Spleen (tissue), 7 donors: Measurements from ENCODE around the gene C9.

Experiments used
- POLR2A ChIP-seq, 3 donors: fragments of 450-650 bp; IDR thresholded peaks; one replicate each; pipeline ENCODE4 v1.5.1; 2017; ENCODE audit warnings: antibody characterized with exemption in 3 of 3, mild to moderate bottlenecking in 1 of 3
- POLR2AphosphoS5 ChIP-seq, 3 donors: sonication (generic); formaldehyde crosslinking; IDR thresholded peaks; one replicate each; pipeline ENCODE4 v1.5.1; 2017; ENCODE audit warnings: antibody characterized with exemption in 3 of 3
- TF ChIP-seq, protein P1 (sequence below), 11 experiments: fragments of 200-600 bp in 7 of 11; fragments of 450-650 bp in 4 of 11; sonication (generic) in 4 of 11; IDR thresholded peaks in 8 of 11; conservative IDR thresholded peaks in 3 of 11; 1 replicate in 7 of 11; 2 replicates in 4 of 11; pipeline versions ENCODE4 v1.4.0 to v1.8.0; 2016 to 2021; ENCODE audit warnings: antibody characterized with exemption in 11 of 11, inconsistent platforms in 4 of 11, mild to moderate bottlenecking in 1 of 11
- donor health status: DM: no; HTN: no; CAD: no; lungs with moderate emphysema.
- donor health status: DM: no; HTN: no; CAD: no.
- donor health status: DM: no; HTN: no; CAD: no.

- TF ChIP-seq, protein P1, sequence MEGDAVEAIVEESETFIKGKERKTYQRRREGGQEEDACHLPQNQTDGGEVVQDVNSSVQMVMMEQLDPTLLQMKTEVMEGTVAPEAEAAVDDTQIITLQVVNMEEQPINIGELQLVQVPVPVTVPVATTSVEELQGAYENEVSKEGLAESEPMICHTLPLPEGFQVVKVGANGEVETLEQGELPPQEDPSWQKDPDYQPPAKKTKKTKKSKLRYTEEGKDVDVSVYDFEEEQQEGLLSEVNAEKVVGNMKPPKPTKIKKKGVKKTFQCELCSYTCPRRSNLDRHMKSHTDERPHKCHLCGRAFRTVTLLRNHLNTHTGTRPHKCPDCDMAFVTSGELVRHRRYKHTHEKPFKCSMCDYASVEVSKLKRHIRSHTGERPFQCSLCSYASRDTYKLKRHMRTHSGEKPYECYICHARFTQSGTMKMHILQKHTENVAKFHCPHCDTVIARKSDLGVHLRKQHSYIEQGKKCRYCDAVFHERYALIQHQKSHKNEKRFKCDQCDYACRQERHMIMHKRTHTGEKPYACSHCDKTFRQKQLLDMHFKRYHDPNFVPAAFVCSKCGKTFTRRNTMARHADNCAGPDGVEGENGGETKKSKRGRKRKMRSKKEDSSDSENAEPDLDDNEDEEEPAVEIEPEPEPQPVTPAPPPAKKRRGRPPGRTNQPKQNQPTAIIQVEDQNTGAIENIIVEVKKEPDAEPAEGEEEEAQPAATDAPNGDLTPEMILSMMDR (IDR thresholded peaks at IDR 0.05 in 8 of 11, conservative IDR thresholded peaks at IDR 0.05 in 3 of 11) = no peak
- TF ChIP-seq POLR2A (IDR thresholded peaks at IDR 0.05) = no peak
- no peak for TF ChIP-seq POLR2AphosphoS5 (IDR thresholded peaks at IDR 0.05)
These were observed 79.7 kb downstream of the C9 start for GRCh38 chr5:39284552-39284951.
